ENCODE data around the gene GPNMB.

The GPNMB gene

GRCh38 chr7:23268746-23269145, 22.2 kb downstream of the GPNMB start:
- no peak for DNase-seq

DNA sequence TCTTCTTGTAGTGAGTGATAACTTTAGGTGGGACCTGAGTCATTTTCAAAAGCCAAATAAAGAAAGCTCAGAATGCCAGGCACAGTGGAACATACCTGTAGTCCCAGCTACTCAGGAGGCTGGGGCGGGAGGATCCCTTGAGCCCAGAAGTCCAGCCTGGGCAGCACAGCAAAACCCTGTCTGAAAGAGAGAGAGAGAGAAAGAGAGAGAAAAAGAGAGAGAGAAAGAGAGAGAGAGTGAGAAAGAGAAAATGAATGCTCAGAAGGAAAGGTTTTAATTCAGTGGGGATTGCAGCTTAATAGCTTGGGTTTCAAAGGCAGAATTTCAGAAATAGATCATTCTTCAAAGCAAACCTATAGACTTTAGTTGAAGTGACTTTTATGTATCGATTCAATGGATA, 25.7 kb downstream of the GPNMB start:
- DNase-seq = no peak

DNA sequence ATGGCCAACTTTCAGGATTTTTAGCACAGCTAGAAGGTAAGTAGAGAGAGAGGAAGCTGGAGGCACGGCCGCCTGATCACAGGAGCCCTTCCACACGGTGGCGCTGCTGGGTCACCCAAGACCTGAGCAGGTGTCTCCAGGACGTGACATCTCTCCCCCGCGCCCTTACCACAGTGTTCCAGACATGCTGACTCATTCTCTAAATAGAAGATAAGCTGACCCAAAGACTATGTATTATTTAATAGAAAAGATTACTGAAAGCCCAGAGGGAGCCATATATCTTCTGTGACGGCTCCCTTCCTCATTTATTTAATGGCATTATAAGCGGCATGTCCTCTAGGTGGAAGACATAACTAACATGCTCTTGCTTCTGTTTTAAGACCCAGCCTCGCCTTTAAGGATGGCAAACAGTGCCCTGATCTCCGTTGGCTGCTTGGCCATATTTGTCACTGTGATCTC, 26.6 kb downstream of the GPNMB start:
- DNase-seq = peak in 29 of 56 donors; percentile 1 to 68 (median 13)

DNA sequence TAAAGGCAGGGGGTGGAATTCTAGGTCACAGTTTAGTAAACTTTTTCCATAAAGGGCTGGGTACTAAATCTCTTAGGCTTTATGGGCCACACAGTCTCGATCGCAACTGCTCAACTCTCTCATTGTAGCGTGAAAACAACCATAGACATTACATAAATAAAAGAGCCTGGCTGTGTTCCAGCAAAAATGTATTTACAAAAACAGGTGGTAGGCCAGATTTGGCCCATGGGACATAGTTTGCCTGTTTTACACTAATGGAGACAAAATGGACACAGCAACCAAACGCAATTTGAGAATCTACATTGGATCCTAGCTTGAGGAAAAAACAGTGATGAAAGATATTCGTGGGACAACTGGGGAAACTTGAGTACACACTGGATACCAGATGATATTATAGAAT, 29.3 kb downstream of the GPNMB start:
- DNase-seq = no peak

DNA sequence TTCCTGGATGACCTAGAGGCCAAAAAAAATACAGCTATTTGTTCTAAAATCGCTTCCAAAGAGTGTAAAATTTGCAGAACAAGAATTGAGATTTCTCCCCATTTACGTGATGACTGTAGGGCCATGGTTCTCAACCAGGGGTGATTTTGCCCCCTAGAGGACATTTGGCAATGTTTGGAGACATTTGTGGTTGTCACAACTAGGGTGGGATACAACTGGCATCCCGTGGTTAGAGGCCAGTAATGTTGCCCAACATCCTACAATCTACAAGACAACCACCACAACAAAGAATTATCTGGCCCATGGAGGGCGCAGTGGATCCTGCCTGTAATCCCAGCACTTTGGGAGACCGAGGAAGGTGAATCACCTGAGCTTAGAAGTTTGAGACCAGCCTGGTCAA, 29.8 kb downstream of the GPNMB start:
- DNase-seq = no peak

DNA sequence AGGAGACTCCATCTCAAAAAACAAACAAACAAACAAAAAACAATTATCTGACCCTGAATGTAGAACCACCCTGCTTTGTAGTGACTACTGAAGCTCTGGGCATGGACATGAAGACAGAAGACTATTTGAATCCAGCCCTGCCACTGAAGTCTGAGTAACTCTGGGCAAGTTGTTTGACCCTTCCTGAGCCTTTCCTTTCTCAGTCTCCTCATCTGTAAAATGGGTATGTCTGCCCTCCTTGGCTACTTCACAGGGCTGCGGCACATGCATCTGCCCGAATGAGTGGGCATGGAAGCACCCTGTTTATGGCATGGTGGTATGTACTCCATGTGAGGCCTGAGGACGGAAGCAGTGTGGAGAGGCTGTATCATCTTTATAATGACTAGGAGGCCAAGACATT, 30.4 kb downstream of the GPNMB start:
- no peak for DNase-seq

GRCh38 chr7:23277359-23277989, 30.9 kb downstream of the GPNMB start:
- DNase-seq = peak in 4 of 56 donors; percentile 1 to 23 (median 12)

- no peak for DNase-seq
Observed at GRCh38 chr7:23279819-23280525, 33.4 kb downstream of the GPNMB start.

DNA sequence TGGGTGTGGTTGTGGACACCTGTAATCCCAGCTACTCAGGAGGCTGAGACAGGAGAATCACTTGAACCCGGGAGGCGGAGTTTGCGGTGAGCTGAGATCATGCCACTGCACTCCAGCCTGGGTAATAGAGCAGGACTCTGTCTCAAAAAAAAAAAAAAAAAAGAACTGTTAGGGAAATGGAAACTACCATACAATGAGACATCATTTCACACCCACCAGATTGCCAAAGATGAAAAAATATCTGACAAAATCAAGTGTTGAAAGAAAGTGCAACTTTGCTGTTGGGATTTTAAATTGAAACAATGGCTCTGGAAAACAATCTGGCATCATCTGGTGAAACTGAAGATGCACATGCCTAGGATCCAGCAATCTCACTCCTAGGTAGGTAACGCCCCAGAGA, 36.5 kb downstream of the GPNMB start:
- no peak for DNase-seq

DNA sequence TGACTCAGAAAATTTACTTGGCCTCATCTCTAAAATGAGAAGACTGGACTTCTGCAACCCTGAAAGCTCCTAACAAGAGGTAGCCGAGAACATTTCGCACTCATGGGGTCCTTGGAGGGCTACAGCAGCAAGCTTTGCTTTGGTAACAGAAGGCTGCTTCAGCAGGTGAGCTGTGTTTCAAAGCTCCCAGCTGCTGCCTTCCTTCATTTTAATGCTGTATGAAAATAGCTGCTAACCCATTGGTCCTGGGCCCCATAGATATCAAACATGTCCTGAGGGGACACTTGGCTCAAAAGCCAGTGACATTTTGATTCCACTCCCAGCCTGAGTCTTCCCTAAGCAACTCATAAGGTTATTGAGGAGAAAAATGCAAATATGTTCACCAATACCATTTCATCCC, 38.3 kb downstream of the GPNMB start:
- DNase-seq = no peak

- no peak for DNase-seq
Observed at GRCh38 chr7:23285657-23286646, 39.4 kb downstream of the GPNMB start.

DNA sequence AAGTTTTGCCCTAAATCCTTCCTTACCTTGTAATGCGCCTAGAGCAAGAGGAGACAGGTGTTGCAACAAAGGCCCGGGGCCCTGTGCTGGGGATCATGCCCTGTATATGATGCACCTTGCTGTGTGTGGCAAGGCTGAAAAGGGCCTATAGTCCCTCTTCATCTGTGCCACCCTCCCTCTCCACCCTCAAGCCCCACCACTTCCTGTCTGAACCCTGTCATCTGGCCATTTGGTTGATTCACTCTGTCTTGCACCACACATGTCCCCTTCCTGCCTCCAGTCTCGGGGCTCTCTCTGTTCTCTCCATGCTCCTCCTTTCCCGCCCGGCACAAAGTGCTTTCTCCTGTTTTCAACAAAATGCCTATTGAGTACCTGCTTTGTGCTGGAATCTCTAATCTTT, 41.0 kb downstream of the GPNMB start:
- DNase-seq = no peak

DNA sequence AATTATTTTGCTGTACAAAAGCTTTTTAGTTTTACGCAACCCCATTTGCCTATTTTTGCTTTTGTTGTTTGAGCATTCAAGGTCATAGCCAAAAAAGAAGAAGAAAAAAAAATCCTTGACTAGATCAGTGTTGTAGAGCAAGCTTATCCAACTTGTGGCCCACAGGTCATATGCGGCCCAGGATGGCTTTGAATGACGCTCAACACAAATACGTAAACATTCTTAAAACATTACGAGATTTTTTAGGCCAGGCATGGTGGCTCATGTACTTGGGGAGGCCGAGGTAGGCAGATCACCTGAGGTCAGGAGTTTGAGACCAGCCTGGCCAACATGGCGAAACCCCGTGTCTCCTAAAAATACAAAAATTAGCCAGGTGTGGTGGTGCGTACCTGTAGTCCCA, 44.4 kb downstream of the GPNMB start:
- no peak for DNase-seq

DNA sequence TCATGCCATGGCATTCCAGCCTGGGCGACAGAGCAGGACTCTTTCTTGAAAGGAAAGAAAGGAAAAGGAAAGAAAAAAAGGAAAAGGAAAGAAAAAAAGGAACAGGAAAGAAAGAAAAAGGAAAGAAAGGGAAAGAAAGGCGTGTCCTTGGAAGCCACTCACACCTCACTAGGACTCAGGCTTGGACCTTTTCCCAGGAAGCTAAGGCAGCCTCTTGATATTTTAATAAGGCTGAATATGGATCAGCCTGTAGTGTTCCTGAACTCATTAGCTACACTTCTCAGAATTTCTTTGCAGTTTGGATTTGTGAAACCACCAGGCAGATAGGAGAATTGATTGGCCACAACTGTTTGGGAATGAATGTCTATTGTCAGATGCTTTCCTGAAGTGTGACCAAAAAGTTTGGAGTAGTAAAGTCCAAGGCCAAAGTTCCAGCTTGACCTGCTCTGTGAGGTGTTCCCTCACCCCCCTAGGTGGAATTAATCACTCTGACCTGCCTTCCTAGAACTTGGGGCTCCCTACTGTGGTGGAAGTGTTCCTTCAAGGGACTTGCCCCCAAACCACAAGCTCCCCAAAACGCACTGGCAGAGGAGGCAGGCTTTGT, 45.5 kb downstream of the GPNMB start:
- DNase-seq = no peak

GRCh38 chr7:23292623-23293022, 46.0 kb downstream of the GPNMB start:
- DNase-seq = no peak

DNA sequence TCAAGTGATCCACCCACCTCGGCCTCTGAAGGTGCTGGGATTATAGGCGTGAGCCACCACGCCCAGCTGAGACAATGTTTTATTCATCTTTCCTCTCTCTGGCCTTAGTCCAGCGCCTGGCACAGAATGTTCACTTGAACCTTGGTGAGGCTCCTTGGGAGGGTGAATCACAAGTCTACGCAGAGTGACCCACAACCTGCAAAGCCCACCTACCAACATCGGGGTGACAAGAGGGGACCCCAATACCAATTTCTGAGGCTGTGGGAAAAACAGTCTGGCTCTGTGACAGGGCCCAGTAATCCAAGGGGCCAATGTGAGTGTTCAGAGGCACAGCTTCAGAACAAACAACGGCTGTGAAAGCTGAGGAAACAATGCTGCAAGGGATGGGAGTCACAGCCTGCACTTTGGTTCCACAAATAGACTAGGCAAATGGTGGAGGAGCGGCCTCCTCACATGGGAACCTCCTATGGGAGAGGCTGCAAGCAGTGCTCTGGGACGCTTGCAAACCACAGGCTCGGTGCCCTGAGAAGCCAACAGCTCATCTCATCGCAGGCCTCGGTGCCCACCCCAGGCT, 47.0 kb downstream of the GPNMB start:
- DNase-seq = no peak

GRCh38 chr7:23294549-23295400, 48.2 kb downstream of the GPNMB start:
- DNase-seq = no peak

GRCh38 chr7:23295401-23295697, 48.8 kb downstream of the GPNMB start:
- DNase-seq = no peak

DNA sequence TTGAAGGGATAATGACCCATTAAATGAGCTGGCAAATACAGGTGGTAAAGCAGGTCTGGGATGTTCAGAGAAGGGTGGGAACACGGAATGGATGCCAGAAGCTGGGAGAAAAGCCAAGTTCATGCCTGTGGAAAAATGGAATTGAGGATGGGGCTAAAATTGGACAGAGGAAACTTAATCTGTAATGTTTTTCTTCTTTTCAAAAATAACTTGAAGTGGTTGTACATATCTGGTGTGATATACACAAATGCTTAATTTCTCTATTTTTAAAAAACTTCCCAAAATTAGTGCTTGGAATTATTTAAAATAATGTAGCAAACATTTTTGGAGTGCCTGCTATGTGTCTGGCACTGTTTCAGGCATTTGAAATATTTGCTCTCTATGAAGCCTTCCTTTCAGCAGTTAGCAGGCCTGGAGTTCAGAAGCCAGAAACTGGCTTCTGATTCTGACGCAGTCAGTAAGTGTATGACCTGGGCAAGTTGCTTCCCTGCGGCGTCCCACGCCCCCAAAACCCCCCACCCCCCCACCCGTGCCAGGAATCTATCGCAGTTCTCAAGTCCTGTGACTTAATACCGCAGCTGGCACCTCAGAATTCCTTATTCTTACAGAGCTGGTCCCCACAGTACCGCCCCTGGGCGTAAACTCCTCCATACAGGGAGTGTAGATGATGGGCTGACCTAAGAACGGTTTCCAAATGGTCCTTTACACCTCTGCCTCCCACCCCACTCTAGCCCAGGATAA, 51.7 kb downstream of the GPNMB start:
- DNase-seq = peak in 3 of 56 donors; percentile 1 to 7 (median 5)
